ENCODE results near the gene NPFFR2.
"Not testable (repeated sequence)": the region's sequence is repeated elsewhere in the genome, so short reads cannot be mapped to it uniquely, and the experiment has no call there.

NPFFR2 gene

DNA sequence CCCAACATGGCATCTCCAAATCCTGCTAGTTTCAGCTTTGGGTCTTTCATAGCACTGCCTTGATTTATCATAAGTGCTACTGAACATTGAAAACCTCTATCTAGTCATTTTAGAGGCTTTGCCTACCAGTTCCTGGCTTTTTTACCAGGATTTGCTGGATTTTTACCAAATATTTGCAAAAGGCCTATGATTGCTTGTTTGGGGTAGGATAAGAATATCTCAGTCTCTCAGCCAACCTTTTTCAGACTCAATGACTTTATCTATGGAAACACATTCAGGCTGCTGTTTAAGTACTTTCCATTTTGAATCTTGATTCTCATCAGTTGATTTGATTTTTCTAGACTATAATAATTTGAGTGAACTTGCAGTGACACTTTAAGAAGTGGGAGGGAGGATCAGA lies 80.1 kb downstream of the NPFFR2 start:
- Histone ChIP-seq H3K27ac (ENCODE audit: low read depth, low read length) (no peak overlapping the region), H3K27me3 (ENCODE audit: control insufficient read depth, insufficient read depth, low read length) (no peaks in the 10 kb centered on the region), H3K9ac (ENCODE audit: low read length) (no peak overlapping the region), H3K36me3 (ENCODE audit: control insufficient read depth, insufficient read depth, low read length) (no peaks in the 10 kb centered on the region), H3K4me3 (ENCODE audit: low read depth, low read length) (no peak overlapping the region), H3K4me1 (ENCODE audit: control insufficient read depth, insufficient read depth, low read length) (no peaks in the 10 kb centered on the region), H3K9me3 (ENCODE audit: control insufficient read depth, insufficient read depth, low read depth, low read length) (no peaks in the 10 kb centered on the region)

DNA sequence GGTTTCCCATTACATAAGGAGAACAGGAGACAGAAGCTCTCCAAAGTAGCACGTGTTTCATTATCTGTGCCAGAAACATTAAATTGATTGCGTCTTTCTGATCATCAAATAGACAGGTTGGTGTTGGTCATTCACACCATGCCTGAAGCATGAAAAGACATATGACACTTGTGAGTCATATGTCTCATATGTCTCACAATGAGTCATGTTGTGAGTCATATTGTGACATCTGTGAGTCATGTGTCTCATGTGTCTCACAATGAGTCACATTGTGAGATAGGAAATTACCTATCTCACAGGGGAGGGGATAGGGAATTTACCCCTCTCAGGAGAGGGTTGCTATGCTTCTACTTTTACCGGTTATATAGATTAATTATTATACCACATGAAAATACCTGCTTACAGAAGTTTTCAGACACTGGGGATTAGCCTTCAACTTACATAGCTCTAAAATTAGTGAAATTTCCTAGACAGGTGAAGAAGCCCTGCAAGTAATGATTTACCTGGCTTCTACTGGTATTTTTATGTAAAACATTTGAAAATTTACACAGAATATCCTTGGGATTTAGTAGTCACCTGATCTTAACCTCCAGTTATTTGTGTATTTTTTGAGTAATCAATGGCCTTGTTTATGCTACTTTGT lies 80.8 kb downstream of the NPFFR2 start:
- no peaks in the 10 kb centered on the region for H3K9me3 ChIP-seq (ENCODE audit: control insufficient read depth, insufficient read depth, low read depth, low read length)

DNA sequence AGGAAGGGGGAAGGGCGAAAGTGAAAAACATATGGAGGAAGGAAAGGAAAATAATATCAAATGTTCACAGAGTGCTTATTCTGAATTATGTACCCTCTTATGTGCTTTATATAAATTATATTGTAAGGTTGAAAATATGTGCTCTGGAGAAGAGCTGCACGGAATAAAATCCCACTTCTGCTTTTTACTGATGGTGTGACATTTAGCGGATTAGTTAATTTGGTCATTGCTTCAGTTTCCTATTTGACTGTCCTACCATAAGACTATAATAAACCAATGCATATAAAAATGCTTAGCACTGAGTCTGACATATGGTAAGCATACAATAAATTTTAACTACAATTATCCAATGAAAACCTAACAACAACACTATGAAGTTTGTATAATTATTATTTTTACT lies 86.2 kb downstream of the NPFFR2 start:
- Histone ChIP-seq H3K27ac (ENCODE audit: low read depth, low read length) (no peak overlapping the region), H3K9me3 (ENCODE audit: control insufficient read depth, insufficient read depth, low read depth, low read length) (0 out of 2 replicates have a peak, but pooled peaks cover 3% of the 10 kb centered on the region), H3K4me3 (ENCODE audit: low read depth, low read length) (no peak overlapping the region), H3K9ac (ENCODE audit: low read length) (no peak overlapping the region), H3K4me1 (ENCODE audit: control insufficient read depth, insufficient read depth, low read length) (no peaks in the 10 kb centered on the region), H3K36me3 (ENCODE audit: control insufficient read depth, insufficient read depth, low read length) (no peaks in the 10 kb centered on the region), H3K27me3 (ENCODE audit: control insufficient read depth, insufficient read depth, low read length) (no peaks in the 10 kb centered on the region)

More for the DNA sequence above, 80.8 kb downstream of the NPFFR2 start:
- Histone ChIP-seq H3K9ac (ENCODE audit: low read length) (no peak overlapping the region), H3K4me3 (ENCODE audit: low read depth, low read length) (no peak overlapping the region), H3K27ac (ENCODE audit: low read depth, low read length) (no peak overlapping the region), H3K27me3 (ENCODE audit: control insufficient read depth, insufficient read depth, low read length) (no peaks in the 10 kb centered on the region), H3K36me3 (ENCODE audit: control insufficient read depth, insufficient read depth, low read length) (no peaks in the 10 kb centered on the region), H3K4me1 (ENCODE audit: control insufficient read depth, insufficient read depth, low read length) (no peaks in the 10 kb centered on the region)

DNA sequence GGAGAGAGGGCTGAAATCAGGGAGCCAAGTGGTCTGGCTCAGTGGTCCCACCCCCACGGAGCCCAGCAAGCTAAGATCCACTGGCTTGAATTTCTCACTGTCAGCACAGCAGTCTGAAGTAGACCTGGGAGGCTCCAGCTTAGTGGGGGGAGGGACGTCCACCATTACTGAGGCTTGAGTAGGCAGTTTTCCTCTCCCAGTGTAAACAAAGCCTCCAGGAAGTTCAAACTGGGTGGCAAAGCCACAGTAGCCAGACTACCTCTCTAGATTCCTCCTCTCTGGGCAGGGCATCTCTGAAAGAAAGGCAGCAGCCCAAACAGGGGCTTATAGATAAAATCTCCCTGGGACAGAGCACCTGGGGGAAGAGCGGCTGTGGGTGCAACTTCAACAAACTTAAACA lies 88.1 kb downstream of the NPFFR2 start:
- H3K4me3 ChIP-seq (ENCODE audit: low read depth, low read length) = no peak overlapping the region
- H3K9ac ChIP-seq (ENCODE audit: low read length) = no peak overlapping the region
- H3K27ac ChIP-seq (ENCODE audit: low read depth, low read length) = no peak overlapping the region
- no peaks in the 10 kb centered on the region for H3K4me1 ChIP-seq (ENCODE audit: control insufficient read depth, insufficient read depth, low read length)
- 0 out of 2 replicates have a peak, but pooled peaks cover 3% of the 10 kb centered on the region for H3K9me3 ChIP-seq (ENCODE audit: control insufficient read depth, insufficient read depth, low read depth, low read length)
- H3K27me3 ChIP-seq (ENCODE audit: control insufficient read depth, insufficient read depth, low read length) = no peaks in the 10 kb centered on the region
- no peaks in the 10 kb centered on the region for H3K36me3 ChIP-seq (ENCODE audit: control insufficient read depth, insufficient read depth, low read length)

DNA sequence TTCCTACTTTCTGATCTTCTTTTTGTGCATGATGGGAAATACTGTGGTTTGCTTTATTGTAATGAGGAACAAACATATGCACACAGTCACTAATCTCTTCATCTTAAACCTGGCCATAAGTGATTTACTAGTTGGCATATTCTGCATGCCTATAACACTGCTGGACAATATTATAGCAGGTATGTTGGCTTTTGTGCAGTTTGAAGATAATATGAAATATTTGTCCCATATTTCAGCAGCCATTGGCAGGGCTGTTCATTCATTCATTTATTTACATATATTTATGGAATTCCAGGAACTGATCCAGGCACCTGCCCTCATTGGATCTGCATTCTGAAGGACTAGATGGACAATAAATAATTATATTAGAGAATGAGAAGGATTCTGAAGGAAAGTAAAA lies 96.9 kb downstream of the NPFFR2 start:
- Histone ChIP-seq H3K27me3 (ENCODE audit: control insufficient read depth, insufficient read depth, low read length) (no peaks in the 10 kb centered on the region), H3K4me3 (ENCODE audit: low read depth, low read length) (no peak overlapping the region)

DNA sequence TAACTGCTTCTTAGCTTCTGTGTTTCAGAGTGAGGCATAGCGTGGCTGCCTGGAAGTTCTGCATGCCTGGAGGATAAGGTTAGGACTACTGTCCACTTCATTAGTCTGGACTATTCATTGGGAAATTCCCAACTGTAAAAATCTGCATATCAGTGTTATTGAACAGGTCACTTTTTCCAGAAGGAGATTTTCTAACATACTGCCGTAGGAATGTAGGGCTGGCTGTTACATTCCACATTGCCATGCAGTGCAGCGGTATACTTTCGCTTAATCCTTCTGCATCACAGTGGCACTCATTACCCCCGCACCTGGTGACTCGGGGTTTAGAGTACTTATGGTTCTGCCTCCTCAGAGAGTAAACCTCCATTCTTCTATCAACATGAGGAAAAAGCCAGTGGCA lies 104.6 kb downstream of the NPFFR2 start:
- Histone ChIP-seq H3K4me3 (ENCODE audit: low read depth, low read length) (no peak overlapping the region), H3K9me3 (ENCODE audit: control insufficient read depth, insufficient read depth, low read depth, low read length) (peaks cover 3% of the 10 kb centered on the region; the same call in 1 of the 2 replicates), H3K36me3 (ENCODE audit: control insufficient read depth, insufficient read depth, low read length) (no peaks in the 10 kb centered on the region; the same call in 1 of the 2 replicates), H3K4me1 (ENCODE audit: control insufficient read depth, insufficient read depth, low read length) (peaks cover 3% of the 10 kb centered on the region; the same call in 1 of the 2 replicates), H3K27ac (ENCODE audit: low read depth, low read length) (peak overlapping the region; percentile 31; the same call in 1 of the 2 replicates), H3K9ac (ENCODE audit: low read length) (no peak overlapping the region), H3K27me3 (ENCODE audit: control insufficient read depth, insufficient read depth, low read length) (no peaks in the 10 kb centered on the region)

More for the DNA sequence above, 96.9 kb downstream of the NPFFR2 start:
- peaks cover 19% of the 10 kb centered on the region for H3K4me1 ChIP-seq (ENCODE audit: control insufficient read depth, insufficient read depth, low read length)
- H3K27ac ChIP-seq (ENCODE audit: low read depth, low read length) = peak overlapping the region; percentile 87; the same call in 1 of the 2 replicates
- H3K9ac ChIP-seq (ENCODE audit: low read length) = no peak overlapping the region
- peaks cover 4% of the 10 kb centered on the region; the same call in 1 of the 2 replicates for H3K9me3 ChIP-seq (ENCODE audit: control insufficient read depth, insufficient read depth, low read depth, low read length)
- H3K36me3 ChIP-seq (ENCODE audit: control insufficient read depth, insufficient read depth, low read length) = no peaks in the 10 kb centered on the region

DNA sequence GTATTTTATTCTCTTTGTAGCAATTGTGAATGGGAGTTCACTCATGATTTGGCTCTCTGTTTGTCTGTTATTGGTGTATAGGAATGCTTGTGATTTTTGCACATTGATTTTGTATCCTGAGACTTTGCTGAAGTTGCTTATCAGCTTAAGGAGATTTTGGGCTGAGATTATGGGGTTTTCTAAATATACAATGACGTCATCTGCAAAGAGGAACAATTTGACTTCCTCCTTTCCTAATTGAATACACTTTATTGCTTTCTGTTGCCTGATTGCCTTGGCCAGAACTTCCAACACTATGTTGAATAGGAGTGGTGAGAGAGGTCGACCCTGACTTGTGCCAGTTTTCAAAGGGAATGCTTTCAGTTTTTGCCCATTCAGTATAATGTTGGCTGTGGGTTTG lies 108.2 kb downstream of the NPFFR2 start:
- not testable (repeated sequence) for H3K9me3 ChIP-seq (ENCODE audit: control insufficient read depth, insufficient read depth, low read depth, low read length); H3K36me3 ChIP-seq (ENCODE audit: control insufficient read depth, insufficient read depth, low read length); H3K4me1 ChIP-seq (ENCODE audit: control insufficient read depth, insufficient read depth, low read length); H3K27ac ChIP-seq (ENCODE audit: low read depth, low read length); H3K27me3 ChIP-seq (ENCODE audit: control insufficient read depth, insufficient read depth, low read length); H3K4me3 ChIP-seq (ENCODE audit: low read depth, low read length); H3K9ac ChIP-seq (ENCODE audit: low read length)

DNA sequence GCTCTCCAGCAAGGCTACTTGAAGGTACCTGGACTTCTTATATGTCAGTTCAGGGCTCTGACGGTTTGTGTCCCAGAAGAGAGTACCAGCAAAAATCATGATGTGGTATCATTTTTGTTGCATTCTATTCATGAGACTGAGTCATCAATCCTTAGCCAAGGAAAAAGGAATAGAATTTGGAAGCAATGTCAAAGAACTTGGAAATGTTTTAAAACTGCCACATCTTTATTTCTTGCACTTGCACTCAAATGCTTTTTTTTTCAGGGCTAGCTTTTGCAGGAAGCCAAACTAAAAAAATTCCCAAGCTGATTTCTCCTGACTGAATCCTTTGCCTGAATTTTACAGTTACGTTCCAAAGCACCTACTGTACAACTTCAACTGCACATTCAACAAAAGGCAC lies 112.4 kb downstream of the NPFFR2 start:
- no peaks in the 10 kb centered on the region for H3K4me1 ChIP-seq (ENCODE audit: control insufficient read depth, insufficient read depth, low read length)
- H3K4me3 ChIP-seq (ENCODE audit: low read depth, low read length) = no peak overlapping the region
- H3K27me3 ChIP-seq (ENCODE audit: control insufficient read depth, insufficient read depth, low read length) = no peaks in the 10 kb centered on the region
- peaks cover 12% of the 10 kb centered on the region; the same call in 1 of the 2 replicates for H3K36me3 ChIP-seq (ENCODE audit: control insufficient read depth, insufficient read depth, low read length)
- H3K9me3 ChIP-seq (ENCODE audit: control insufficient read depth, insufficient read depth, low read depth, low read length) = peaks cover 9% of the 10 kb centered on the region
- H3K27ac ChIP-seq (ENCODE audit: low read depth, low read length) = no peak overlapping the region
- no peak overlapping the region for H3K9ac ChIP-seq (ENCODE audit: low read length)

DNA sequence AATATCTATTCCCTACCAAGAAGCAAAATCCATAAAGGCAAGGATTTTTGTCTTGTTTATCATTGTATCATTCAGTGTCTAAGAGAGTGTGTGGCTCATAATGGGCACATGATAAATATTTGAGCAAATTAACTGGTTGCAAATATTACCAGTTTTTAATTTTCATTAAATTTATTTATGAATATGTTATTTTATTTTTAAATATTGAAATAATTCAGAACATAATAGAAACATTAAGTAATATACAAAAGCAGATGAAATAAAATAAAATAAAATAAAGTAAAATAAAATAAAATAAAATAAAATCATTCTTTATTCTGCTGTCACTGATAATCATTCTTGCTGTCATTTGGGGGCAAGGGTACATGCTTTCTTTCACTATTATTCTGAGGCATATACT lies 120.9 kb downstream of the NPFFR2 start:
- Histone ChIP-seq H3K9ac (ENCODE audit: low read length) (peak overlapping the region; percentile 52), H3K4me3 (ENCODE audit: low read depth, low read length) (no peak overlapping the region), H3K27ac (ENCODE audit: low read depth, low read length) (peak overlapping the region; percentile 41; the same call in 1 of the 2 replicates)

DNA sequence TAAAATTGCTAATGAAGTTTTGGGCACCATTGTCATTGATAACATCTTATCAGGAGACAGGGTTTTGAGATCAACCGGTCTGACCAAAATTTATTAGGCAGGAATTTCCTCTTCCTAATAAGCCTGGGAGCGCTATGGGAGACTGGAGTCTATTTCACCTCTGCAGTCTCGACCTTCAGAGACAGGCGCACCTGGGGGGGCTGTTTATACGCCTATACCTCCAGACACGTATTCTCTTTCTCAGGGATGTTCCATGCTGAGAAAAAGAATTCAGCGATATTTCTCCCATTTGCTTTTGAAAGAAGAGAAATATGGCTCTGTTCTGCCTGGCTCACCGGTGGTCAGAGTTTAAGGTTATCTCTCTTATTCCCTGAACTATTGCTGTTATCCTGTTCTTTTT lies 121.8 kb downstream of the NPFFR2 start:
- not testable (repeated sequence) for H3K36me3 ChIP-seq (ENCODE audit: control insufficient read depth, insufficient read depth, low read length); H3K4me3 ChIP-seq (ENCODE audit: low read depth, low read length); H3K27ac ChIP-seq (ENCODE audit: low read depth, low read length); H3K27me3 ChIP-seq (ENCODE audit: control insufficient read depth, insufficient read depth, low read length)
- H3K4me1 ChIP-seq (ENCODE audit: control insufficient read depth, insufficient read depth, low read length) = peaks cover 20% of the 10 kb centered on the region
- peaks cover 13% of the 10 kb centered on the region for H3K9me3 ChIP-seq (ENCODE audit: control insufficient read depth, insufficient read depth, low read depth, low read length)
- peak overlapping the region; percentile 48 for H3K9ac ChIP-seq (ENCODE audit: low read length)

More for the DNA sequence above, 120.9 kb downstream of the NPFFR2 start:
- Histone ChIP-seq H3K36me3 (ENCODE audit: control insufficient read depth, insufficient read depth, low read length) (no peaks in the 10 kb centered on the region), H3K4me1 (ENCODE audit: control insufficient read depth, insufficient read depth, low read length) (peaks cover 20% of the 10 kb centered on the region), H3K27me3 (ENCODE audit: control insufficient read depth, insufficient read depth, low read length) (no peaks in the 10 kb centered on the region), H3K9me3 (ENCODE audit: control insufficient read depth, insufficient read depth, low read depth, low read length) (peaks cover 13% of the 10 kb centered on the region)

DNA sequence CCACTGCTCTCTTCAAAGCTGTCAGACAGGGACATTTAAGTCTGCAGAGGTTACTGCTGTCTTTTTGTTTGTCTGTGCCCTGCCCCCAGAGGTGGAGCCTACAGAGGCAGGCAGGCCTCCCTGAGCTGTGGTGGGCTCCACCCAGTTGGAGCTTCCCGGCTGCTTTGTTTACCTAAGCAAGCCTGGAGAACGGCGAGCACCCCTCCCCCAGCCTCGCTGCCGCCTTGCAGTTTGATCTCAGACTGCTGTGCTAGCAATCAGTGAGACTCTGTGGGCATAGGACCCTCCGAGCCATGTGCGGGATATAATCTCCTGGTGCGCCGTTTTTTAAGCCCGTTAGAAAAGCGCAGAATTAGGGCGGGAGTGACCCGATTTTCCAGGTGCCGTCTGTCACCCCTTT lies 137.5 kb downstream of the NPFFR2 start:
- Histone ChIP-seq H3K4me1 (ENCODE audit: control insufficient read depth, insufficient read depth, low read length) (peaks cover 21% of the 10 kb centered on the region), H3K9me3 (ENCODE audit: control insufficient read depth, insufficient read depth, low read depth, low read length) (peaks cover 29% of the 10 kb centered on the region)
- not testable (repeated sequence) for H3K4me3 ChIP-seq (ENCODE audit: low read depth, low read length); H3K27ac ChIP-seq (ENCODE audit: low read depth, low read length); H3K9ac ChIP-seq (ENCODE audit: low read length); H3K36me3 ChIP-seq (ENCODE audit: control insufficient read depth, insufficient read depth, low read length); H3K27me3 ChIP-seq (ENCODE audit: control insufficient read depth, insufficient read depth, low read length)

All from HUES6 (cell line).